H1 (cell line): ENCODE measurements around the gene FGF3. TPM values are rescaled to one million over a fixed set of nuclear protein-coding genes. Genes with fewer than 3 reads are reported as not detected.

Experiments
- EGR1 ChIP-seq: IDR thresholded peaks from 2 replicates; pipeline ENCODE4 v1.6.1; 2011; ENCODE audit warnings: low read depth, low read length, borderline replicate concordance
- KDM4A ChIP-seq: IDR thresholded peaks from one replicate; pipeline ENCODE4 v1.7.1; 2012; ENCODE audit warnings: low read depth, mild to moderate bottlenecking, moderate library complexity, low read length, inconsistent platforms; ENCODE audit not compliant: severe bottlenecking
- KDM5A ChIP-seq: fragments of 200-600 bp; IDR thresholded peaks from 2 replicates; pipeline ENCODE4 v1.7.1; 2012; ENCODE audit warnings: mild to moderate bottlenecking, low read length, inconsistent platforms, mixed read lengths
- MAFK ChIP-seq: IDR thresholded peaks from 2 replicates; pipeline ENCODE4 v1.6.1; 2012; ENCODE audit warnings: low read depth, mild to moderate bottlenecking, improper control_type of control experiment, low read length
- NANOG ChIP-seq: IDR thresholded peaks from 2 replicates; pipeline ENCODE4 v1.6.1; 2011; ENCODE audit warnings: low read length, low read depth, mild to moderate bottlenecking, inconsistent platforms; ENCODE audit not compliant: insufficient read depth, poor library complexity, severe bottlenecking
- POU5F1 ChIP-seq: IDR thresholded peaks from 2 replicates; pipeline ENCODE4 v1.6.1; 2011; ENCODE audit warnings: low read depth, mild to moderate bottlenecking, low read length, moderate library complexity
- RAD21 ChIP-seq, 2 experiments: IDR thresholded peaks in 1 of 2; conservative IDR thresholded peaks in 1 of 2; 2 replicates each; pipeline ENCODE4 v1.6.1; 2011; ENCODE audit warnings: low read depth in 2 of 2, low read length in 2 of 2, improper control_type of control experiment in 1 of 2, inconsistent platforms in 1 of 2, mild to moderate bottlenecking in 1 of 2, moderate library complexity in 1 of 2
- SIRT6 ChIP-seq: IDR thresholded peaks from one replicate; pipeline ENCODE4 v1.7.1; 2012; ENCODE audit warnings: low read length, inconsistent platforms
- polyA plus RNA-seq, 7 experiments: library from polyadenylated mRNA; depleted of rRNA in 3 of 7; stranded (reverse) in 5 of 7; unstranded in 2 of 7; fragments of >200 nt in 5 of 7; fragments of 200-250 nt in 2 of 7; gene quantifications; 1 replicate in 5 of 7; 2 replicates in 1 of 7; 4 replicates in 1 of 7; pipeline versions ENCODE4 v1.2.1 to v1.2.3, GENCODE V29; 2011 to 2013; ENCODE audit warnings: missing spikeins in 2 of 7, mixed read lengths in 2 of 7
- total RNA-seq: library from RNA; stranded (reverse); fragmentation: NEBNext Ultra II Directional; extraction: Animal tissue kit (Norgen Biotek cat#: 25700); gene quantifications from 2 replicates; pipeline ENCODE4 v1.2.1, GENCODE V29; 2021
- TF ChIP-seq, protein P1 (sequence below): fragments of 300-600 bp; sonication (generic); IDR thresholded peaks from 2 replicates; pipeline ENCODE4 v1.7.1; 2012; ENCODE audit warnings: low read length, moderate library complexity, mild to moderate bottlenecking, inconsistent platforms; ENCODE audit not compliant: insufficient replicate concordance
- TF ChIP-seq, protein P2 (sequence below): IDR thresholded peaks from 2 replicates; pipeline ENCODE4 v1.6.1; 2012; ENCODE audit warnings: inconsistent platforms

The FGF3 gene
- total and polyA plus RNA-seq, 2 of the 8 experiments (the other 6 are each of a cell fraction or from before 2014, with no cell fraction given): not detected

DNA sequence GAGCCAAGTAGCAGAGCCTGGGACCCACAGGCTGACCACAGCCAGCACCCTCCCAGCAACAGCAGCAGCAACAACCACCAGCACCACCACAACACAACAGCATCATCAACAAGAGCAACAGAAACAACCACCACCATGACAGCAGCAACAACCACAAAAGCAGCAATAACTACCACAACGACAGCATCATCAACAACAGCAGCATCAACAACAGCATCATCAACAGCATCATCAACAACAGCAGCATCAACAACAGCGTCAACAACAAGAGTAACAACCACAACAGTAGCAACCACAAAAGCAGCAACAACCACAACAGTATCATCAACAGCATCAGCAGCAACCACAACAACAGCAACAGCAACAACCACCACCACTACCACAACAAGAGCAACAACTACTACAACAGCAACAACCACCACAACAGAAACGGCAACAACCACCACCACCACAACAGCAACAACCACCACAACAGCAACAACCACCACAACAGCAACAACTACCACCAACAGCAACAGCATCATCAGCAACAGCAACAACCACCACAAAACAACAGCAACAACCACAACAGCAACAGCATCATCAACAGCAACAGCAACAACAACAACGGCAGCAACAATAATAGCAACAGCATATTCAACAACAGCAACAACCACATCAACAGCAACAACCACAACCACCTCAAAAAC is 22.1 kb upstream of the FGF3 start (continued):
- TF ChIP-seq, protein P1, sequence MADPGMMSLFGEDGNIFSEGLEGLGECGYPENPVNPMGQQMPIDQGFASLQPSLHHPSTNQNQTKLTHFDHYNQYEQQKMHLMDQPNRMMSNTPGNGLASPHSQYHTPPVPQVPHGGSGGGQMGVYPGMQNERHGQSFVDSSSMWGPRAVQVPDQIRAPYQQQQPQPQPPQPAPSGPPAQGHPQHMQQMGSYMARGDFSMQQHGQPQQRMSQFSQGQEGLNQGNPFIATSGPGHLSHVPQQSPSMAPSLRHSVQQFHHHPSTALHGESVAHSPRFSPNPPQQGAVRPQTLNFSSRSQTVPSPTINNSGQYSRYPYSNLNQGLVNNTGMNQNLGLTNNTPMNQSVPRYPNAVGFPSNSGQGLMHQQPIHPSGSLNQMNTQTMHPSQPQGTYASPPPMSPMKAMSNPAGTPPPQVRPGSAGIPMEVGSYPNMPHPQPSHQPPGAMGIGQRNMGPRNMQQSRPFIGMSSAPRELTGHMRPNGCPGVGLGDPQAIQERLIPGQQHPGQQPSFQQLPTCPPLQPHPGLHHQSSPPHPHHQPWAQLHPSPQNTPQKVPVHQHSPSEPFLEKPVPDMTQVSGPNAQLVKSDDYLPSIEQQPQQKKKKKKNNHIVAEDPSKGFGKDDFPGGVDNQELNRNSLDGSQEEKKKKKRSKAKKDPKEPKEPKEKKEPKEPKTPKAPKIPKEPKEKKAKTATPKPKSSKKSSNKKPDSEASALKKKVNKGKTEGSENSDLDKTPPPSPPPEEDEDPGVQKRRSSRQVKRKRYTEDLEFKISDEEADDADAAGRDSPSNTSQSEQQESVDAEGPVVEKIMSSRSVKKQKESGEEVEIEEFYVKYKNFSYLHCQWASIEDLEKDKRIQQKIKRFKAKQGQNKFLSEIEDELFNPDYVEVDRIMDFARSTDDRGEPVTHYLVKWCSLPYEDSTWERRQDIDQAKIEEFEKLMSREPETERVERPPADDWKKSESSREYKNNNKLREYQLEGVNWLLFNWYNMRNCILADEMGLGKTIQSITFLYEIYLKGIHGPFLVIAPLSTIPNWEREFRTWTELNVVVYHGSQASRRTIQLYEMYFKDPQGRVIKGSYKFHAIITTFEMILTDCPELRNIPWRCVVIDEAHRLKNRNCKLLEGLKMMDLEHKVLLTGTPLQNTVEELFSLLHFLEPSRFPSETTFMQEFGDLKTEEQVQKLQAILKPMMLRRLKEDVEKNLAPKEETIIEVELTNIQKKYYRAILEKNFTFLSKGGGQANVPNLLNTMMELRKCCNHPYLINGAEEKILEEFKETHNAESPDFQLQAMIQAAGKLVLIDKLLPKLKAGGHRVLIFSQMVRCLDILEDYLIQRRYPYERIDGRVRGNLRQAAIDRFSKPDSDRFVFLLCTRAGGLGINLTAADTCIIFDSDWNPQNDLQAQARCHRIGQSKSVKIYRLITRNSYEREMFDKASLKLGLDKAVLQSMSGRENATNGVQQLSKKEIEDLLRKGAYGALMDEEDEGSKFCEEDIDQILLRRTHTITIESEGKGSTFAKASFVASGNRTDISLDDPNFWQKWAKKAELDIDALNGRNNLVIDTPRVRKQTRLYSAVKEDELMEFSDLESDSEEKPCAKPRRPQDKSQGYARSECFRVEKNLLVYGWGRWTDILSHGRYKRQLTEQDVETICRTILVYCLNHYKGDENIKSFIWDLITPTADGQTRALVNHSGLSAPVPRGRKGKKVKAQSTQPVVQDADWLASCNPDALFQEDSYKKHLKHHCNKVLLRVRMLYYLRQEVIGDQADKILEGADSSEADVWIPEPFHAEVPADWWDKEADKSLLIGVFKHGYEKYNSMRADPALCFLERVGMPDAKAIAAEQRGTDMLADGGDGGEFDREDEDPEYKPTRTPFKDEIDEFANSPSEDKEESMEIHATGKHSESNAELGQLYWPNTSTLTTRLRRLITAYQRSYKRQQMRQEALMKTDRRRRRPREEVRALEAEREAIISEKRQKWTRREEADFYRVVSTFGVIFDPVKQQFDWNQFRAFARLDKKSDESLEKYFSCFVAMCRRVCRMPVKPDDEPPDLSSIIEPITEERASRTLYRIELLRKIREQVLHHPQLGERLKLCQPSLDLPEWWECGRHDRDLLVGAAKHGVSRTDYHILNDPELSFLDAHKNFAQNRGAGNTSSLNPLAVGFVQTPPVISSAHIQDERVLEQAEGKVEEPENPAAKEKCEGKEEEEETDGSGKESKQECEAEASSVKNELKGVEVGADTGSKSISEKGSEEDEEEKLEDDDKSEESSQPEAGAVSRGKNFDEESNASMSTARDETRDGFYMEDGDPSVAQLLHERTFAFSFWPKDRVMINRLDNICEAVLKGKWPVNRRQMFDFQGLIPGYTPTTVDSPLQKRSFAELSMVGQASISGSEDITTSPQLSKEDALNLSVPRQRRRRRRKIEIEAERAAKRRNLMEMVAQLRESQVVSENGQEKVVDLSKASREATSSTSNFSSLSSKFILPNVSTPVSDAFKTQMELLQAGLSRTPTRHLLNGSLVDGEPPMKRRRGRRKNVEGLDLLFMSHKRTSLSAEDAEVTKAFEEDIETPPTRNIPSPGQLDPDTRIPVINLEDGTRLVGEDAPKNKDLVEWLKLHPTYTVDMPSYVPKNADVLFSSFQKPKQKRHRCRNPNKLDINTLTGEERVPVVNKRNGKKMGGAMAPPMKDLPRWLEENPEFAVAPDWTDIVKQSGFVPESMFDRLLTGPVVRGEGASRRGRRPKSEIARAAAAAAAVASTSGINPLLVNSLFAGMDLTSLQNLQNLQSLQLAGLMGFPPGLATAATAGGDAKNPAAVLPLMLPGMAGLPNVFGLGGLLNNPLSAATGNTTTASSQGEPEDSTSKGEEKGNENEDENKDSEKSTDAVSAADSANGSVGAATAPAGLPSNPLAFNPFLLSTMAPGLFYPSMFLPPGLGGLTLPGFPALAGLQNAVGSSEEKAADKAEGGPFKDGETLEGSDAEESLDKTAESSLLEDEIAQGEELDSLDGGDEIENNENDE: no peak
- TF ChIP-seq RAD21 (IDR thresholded peaks at IDR 0.05 in 1 of 2, conservative IDR thresholded peaks at IDR 0.05 in 1 of 2; ENCODE audit: low read depth in 2 of 2, low read length in 2 of 2) (no peak), POU5F1 (no peak), KDM4A (no peak), KDM5A (no peak), NANOG (no peak), SIRT6 (no peak), EGR1 (no peak), MAFK (no peak)
- TF ChIP-seq, protein P2, sequence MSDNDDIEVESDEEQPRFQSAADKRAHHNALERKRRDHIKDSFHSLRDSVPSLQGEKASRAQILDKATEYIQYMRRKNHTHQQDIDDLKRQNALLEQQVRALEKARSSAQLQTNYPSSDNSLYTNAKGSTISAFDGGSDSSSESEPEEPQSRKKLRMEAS: no peak
